SK-N-SH (cell line): ENCODE measurements around the gene BRMS1. TPM values are rescaled to one million over a fixed set of nuclear protein-coding genes. Genes with fewer than 3 reads are reported as not detected.

Experiments
- CTCF ChIA-PET: fragments of 300-600, 350-600 bp; formaldehyde crosslinking; extraction: SDS; loops from one replicate; lab custom pipeline; 2021; lab: Yijun Ruan, JAX
- POLR2A ChIA-PET: fragments of 350-600 bp; sonication (Branson Sonifier 250); formaldehyde crosslinking; extraction: SDS; loops from one replicate; lab custom pipeline; 2020; ENCODE audit warnings: antibody characterized with exemption, inconsistent platforms; lab: Yijun Ruan, JAX
- DNase-seq: peaks from one replicate; pipeline ENCODE4 v3.0.0; 2012
- H2AFZ ChIP-seq: fragments of 200-600 bp; sonication (generic); 2 replicates; pipeline ENCODE4 v1.8.1; 2016; ENCODE audit warnings: antibody characterized with exemption, mild to moderate bottlenecking, low read depth
- H3F3A ChIP-seq: fragments of 200-600 bp; sonication (generic); replicated peaks from 2 replicates; pipeline ENCODE3; 2016; ENCODE audit warnings: antibody characterized with exemption, mild to moderate bottlenecking; ENCODE audit not compliant: insufficient read depth
- H3K27ac ChIP-seq, 2 experiments: fragments of 200-500 bp in 1 of 2; fragments of 200-600 bp in 1 of 2; sonication (Bioruptor generic) in 1 of 2; sonication (generic), shearing (Covaris generic) in 1 of 2; 2 replicates each; pipeline versions ENCODE4 v1.5.1 to v1.6.1; 2014 to 2016; ENCODE audit warnings: low read depth in 2 of 2, inconsistent platforms in 1 of 2, low read length in 1 of 2, mild to moderate bottlenecking in 1 of 2, mixed read lengths in 1 of 2
- H3K27me3 ChIP-seq: fragments of 200-600 bp; sonication (generic), shearing (Covaris generic); 2 replicates; pipeline ENCODE4 v1.6.1; 2016; ENCODE audit warnings: mixed run types; ENCODE audit not compliant: insufficient read depth
- H3K36me3 ChIP-seq, 2 experiments: fragments of 200-500 bp in 1 of 2; fragments of 200-600 bp in 1 of 2; sonication (Bioruptor generic) in 1 of 2; sonication (generic) in 1 of 2; replicated peaks in 1 of 2; 2 replicates each; pipeline versions ENCODE3 to v1.5.1; 2014 to 2016; ENCODE audit warnings: low read length in 1 of 2, mild to moderate bottlenecking in 1 of 2; ENCODE audit not compliant: insufficient read depth in 2 of 2, control insufficient read depth in 1 of 2
- H3K4me1 ChIP-seq, 2 experiments: fragments of 200-500 bp in 1 of 2; fragments of 200-600 bp in 1 of 2; sonication (Bioruptor generic) in 1 of 2; sonication (generic), shearing (Covaris generic) in 1 of 2; 2 replicates each; pipeline versions ENCODE4 v1.5.1 to v1.6.1; 2014 to 2016; ENCODE audit warnings: low read depth in 1 of 2, low read length in 1 of 2, mixed run types in 1 of 2; ENCODE audit not compliant: insufficient read depth in 2 of 2, control insufficient read depth in 1 of 2
- H3K4me2 ChIP-seq: fragments of 200-600 bp; sonication (generic), shearing (Covaris generic); 2 replicates; pipeline ENCODE4 v1.6.1; 2017; ENCODE audit warnings: mixed run types
- H3K4me3 ChIP-seq, 2 experiments: fragments of 200-500 bp in 1 of 2; fragments of 200-600 bp in 1 of 2; sonication (Bioruptor generic) in 1 of 2; sonication (generic), shearing (Covaris generic) in 1 of 2; 2 replicates each; pipeline versions ENCODE4 v1.5.1 to v1.8.1; 2014 to 2016; ENCODE audit warnings: low read depth in 2 of 2, inconsistent platforms in 1 of 2, low read length in 1 of 2, mild to moderate bottlenecking in 1 of 2, mixed read lengths in 1 of 2, moderate library complexity in 1 of 2
- H3K79me2 ChIP-seq: fragments of 200-600 bp; sonication (generic); 2 replicates; pipeline ENCODE4 v1.8.1; 2017; ENCODE audit warnings: mild to moderate bottlenecking; ENCODE audit not compliant: insufficient read depth
- H3K9ac ChIP-seq: fragments of 200-600 bp; sonication (generic); 2 replicates; pipeline ENCODE4 v1.6.1; 2017; ENCODE audit warnings: mixed run types
- H3K9me2 ChIP-seq: fragments of 200-600 bp; sonication (generic); 2 replicates; pipeline ENCODE4 v1.6.1; 2017; ENCODE audit warnings: mixed run types
- H3K9me3 ChIP-seq: fragments of 200-600 bp; sonication (generic); 2 replicates; pipeline ENCODE4 v1.6.1; 2017; ENCODE audit warnings: mixed run types, mild to moderate bottlenecking, moderate library complexity
- H4K20me1 ChIP-seq: fragments of 200-600 bp; sonication (generic); 2 replicates; pipeline ENCODE4 v1.6.1; 2017; ENCODE audit warnings: mild to moderate bottlenecking, mixed run types; ENCODE audit not compliant: insufficient read depth
- CTCF ChIP-seq: fragments of 200-600 bp; sonication (generic); IDR thresholded peaks from 2 replicates; pipeline ENCODE4 v1.6.1; 2017; ENCODE audit warnings: antibody characterized with exemption, mild to moderate bottlenecking, moderate library complexity
- ELF1 ChIP-seq: IDR thresholded peaks from 2 replicates; pipeline ENCODE4 v1.4.0; 2012
- EP300 ChIP-seq, 2 experiments: IDR thresholded peaks; 2 replicates each; pipeline versions ENCODE4 v1.4.0 to v1.6.1; 2012; ENCODE audit warnings: borderline replicate concordance in 1 of 2, low read depth in 1 of 2, low read length in 1 of 2
- FOSL2 ChIP-seq: IDR thresholded peaks from 2 replicates; pipeline ENCODE4 v1.4.0; 2012; ENCODE audit warnings: low read depth, mild to moderate bottlenecking, moderate library complexity, borderline replicate concordance
- FOXJ3 ChIP-seq: sonication (generic); formaldehyde crosslinking; IDR thresholded peaks from 2 replicates; pipeline ENCODE4 v1.5.1; 2020; ENCODE audit warnings: mild to moderate bottlenecking, missing genetic modification reagents
- FOXM1 ChIP-seq: IDR thresholded peaks from 2 replicates; pipeline ENCODE4 v1.4.0; 2012; ENCODE audit warnings: low read depth, mild to moderate bottlenecking
- GABPA ChIP-seq: IDR thresholded peaks from 2 replicates; pipeline ENCODE4 v1.4.0; 2012; ENCODE audit warnings: low read depth, mild to moderate bottlenecking
- JUND ChIP-seq: IDR thresholded peaks from 2 replicates; pipeline ENCODE4 v1.4.0; 2012
- MEF2A ChIP-seq: IDR thresholded peaks from 2 replicates; pipeline ENCODE4 v1.4.0; 2012; ENCODE audit warnings: low read depth, borderline replicate concordance
- NFIC ChIP-seq: IDR thresholded peaks from 2 replicates; pipeline ENCODE4 v1.4.0; 2012; ENCODE audit warnings: borderline replicate concordance
- NRF1 ChIP-seq: IDR thresholded peaks from 2 replicates; pipeline ENCODE4 v1.6.1; 2012; ENCODE audit warnings: low read depth, mild to moderate bottlenecking, low read length
- POLR2AphosphoS5 ChIP-seq: IDR thresholded peaks from 2 replicates; pipeline ENCODE4 v1.6.1; 2012; ENCODE audit warnings: low read depth, low read length
- RAD21 ChIP-seq: IDR thresholded peaks from 2 replicates; pipeline ENCODE4 v1.6.1; 2012; ENCODE audit warnings: mild to moderate bottlenecking, low read length
- REST ChIP-seq: IDR thresholded peaks from 2 replicates; pipeline ENCODE4 v1.6.1; 2012; ENCODE audit warnings: mild to moderate bottlenecking, low read depth, low read length, moderate library complexity
- RXRA ChIP-seq: IDR thresholded peaks from 2 replicates; pipeline ENCODE4 v1.4.0; 2012; ENCODE audit warnings: low read depth, mild to moderate bottlenecking, borderline replicate concordance
- SMC3 ChIP-seq: IDR thresholded peaks from 2 replicates; pipeline ENCODE4 v1.6.1; 2012; ENCODE audit warnings: low read depth, low read length, improper control_type of control experiment
- TAF1 ChIP-seq: IDR thresholded peaks from 2 replicates; pipeline ENCODE4 v1.6.1; 2012; ENCODE audit warnings: low read depth, mild to moderate bottlenecking, low read length, moderate library complexity, borderline replicate concordance
- TCF12 ChIP-seq: IDR thresholded peaks from 2 replicates; pipeline ENCODE4 v1.4.0; 2012
- YY1 ChIP-seq: IDR thresholded peaks from 2 replicates; pipeline ENCODE4 v1.4.0; 2012; ENCODE audit warnings: low read depth, mild to moderate bottlenecking
- WGBS: methylation state at CpG from one replicate; pipeline ENCODE4 v1.1.6; 2017; ENCODE audit warnings: low lambda C conversion rate; 5-methylcytosine and 5-hydroxymethylcytosine counted together
- polyA plus RNA-seq, 3 experiments: library from polyadenylated mRNA; depleted of rRNA; stranded (reverse); fragments of >200 nt; gene quantifications; 2 replicates each; pipeline ENCODE4 v1.2.3, GENCODE V29; 2012
- TF ChIP-seq, protein P1 (sequence below): IDR thresholded peaks from 2 replicates; pipeline ENCODE4 v1.4.0; 2012; ENCODE audit warnings: low read depth, borderline replicate concordance

The BRMS1 gene
- polyA plus RNA-seq, 1 of the 3 experiments (the other 2 are of a cell fraction) = 70.0 TPM

DNA sequence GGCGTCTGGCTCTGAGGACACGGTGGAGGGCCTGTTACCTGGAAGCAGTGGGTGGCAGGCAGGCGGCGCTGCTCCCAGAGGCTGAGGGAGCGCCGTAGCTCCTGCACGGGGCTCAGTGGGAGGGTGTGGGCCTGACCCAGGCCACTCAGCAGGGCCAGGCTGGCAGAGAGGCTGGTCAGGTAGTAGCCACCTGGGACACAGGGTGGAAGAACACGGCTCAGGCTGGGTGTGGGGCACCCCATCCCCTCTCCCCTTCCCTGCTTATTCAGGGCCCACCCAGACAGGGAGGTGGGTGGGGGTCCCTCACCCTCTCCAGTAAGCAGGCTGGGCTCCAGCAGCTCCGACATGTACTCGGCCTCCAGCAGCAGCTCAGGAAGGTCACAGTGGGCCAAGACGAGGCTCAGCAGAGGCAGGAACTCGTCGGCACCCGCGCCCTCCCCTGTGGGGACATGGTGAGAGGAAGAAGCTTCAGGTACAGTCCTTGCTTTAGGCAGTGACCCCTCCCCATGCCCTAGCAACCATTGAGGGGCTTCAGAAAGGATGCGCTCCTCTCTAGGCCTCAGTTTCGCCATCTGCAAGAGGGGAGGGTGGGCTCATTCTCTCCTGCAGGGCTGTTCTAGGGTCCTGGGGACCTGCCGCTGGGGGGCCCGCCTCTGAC lies 11.6 kb downstream of the BRMS1 start:
- peaks cover 28 to 41% of the 10 kb centered on the region in 2 experiments for H3K4me1 ChIP-seq
- no peaks in the 10 kb centered on the region for H3K27me3 ChIP-seq
- peak overlapping the region; percentile 90; the same call in 1 of the 2 replicates for H3K4me2 ChIP-seq
- ChIA-PET CTCF (interaction anchor here (0.7 to 8.8 kb wide), 6 partner anchors 12 to 66 kb away, joined by 3 to 280 read pairs (median 4); partner anchors contain the start of genes B4GAT1, BRMS1 and CD248), POLR2A (no interaction called here)
- H3K79me2 ChIP-seq = peaks cover 17% of the 10 kb centered on the region
- no peaks in the 10 kb centered on the region for H3K9me3 ChIP-seq
- no peak overlapping the region for H3K4me3 ChIP-seq
- TF ChIP-seq POLR2AphosphoS5 (no peak), CTCF (no peak), REST (no peak), NFIC (no peak), FOSL2 (no peak), YY1 (no peak), FOXJ3 (CRISPR knock-in tag) (no peak), FOXM1 (no peak), GABPA (no peak), TAF1 (no peak), TCF12 (no peak), EP300 (IDR thresholded peaks at IDR 0.05; ENCODE audit: borderline replicate concordance in 1 of 2, low read depth in 1 of 2, low read length in 1 of 2) (no peak), MEF2A (no peak), RAD21 (no peak), JUND (no peak), SMC3 (no peak), ELF1 (no peak), RXRA (no peak), NRF1 (no peak)
- TF ChIP-seq, protein P1, sequence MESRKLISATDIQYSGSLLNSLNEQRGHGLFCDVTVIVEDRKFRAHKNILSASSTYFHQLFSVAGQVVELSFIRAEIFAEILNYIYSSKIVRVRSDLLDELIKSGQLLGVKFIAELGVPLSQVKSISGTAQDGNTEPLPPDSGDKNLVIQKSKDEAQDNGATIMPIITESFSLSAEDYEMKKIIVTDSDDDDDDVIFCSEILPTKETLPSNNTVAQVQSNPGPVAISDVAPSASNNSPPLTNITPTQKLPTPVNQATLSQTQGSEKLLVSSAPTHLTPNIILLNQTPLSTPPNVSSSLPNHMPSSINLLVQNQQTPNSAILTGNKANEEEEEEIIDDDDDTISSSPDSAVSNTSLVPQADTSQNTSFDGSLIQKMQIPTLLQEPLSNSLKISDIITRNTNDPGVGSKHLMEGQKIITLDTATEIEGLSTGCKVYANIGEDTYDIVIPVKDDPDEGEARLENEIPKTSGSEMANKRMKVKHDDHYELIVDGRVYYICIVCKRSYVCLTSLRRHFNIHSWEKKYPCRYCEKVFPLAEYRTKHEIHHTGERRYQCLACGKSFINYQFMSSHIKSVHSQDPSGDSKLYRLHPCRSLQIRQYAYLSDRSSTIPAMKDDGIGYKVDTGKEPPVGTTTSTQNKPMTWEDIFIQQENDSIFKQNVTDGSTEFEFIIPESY = no peak
- no peaks in the 10 kb centered on the region; the same call in 1 of the 2 replicates for H4K20me1 ChIP-seq
- no peaks in the 10 kb centered on the region for H3K9me2 ChIP-seq
- no peak overlapping the region for H3K27ac ChIP-seq
- peak; percentile 15 for DNase-seq
- no peak overlapping the region for H3K9ac ChIP-seq
- 93% methylated on average over 4 of the region's 19 CpGs for WGBS
- peaks cover 18% of the 10 kb centered on the region for H3F3A ChIP-seq
- H3K36me3 ChIP-seq = peaks cover 8 to 26% of the 10 kb centered on the region in 2 experiments
- no peak overlapping the region for H2AFZ ChIP-seq
